ENCODE results near the gene SPIN4. TPM values are rescaled to one million over a fixed set of nuclear protein-coding genes. Genes with fewer than 3 reads are reported as not detected.
"Not testable (repeated sequence)": the region's sequence is repeated elsewhere in the genome, so short reads cannot be mapped to it uniquely, and the experiment has no call there.

The SPIN4 gene
- total and polyA plus RNA-seq, 2 donors (not counting 1 experiment from before 2014, with no cell fraction given) = 1.8 to 8.7 TPM

DNA sequence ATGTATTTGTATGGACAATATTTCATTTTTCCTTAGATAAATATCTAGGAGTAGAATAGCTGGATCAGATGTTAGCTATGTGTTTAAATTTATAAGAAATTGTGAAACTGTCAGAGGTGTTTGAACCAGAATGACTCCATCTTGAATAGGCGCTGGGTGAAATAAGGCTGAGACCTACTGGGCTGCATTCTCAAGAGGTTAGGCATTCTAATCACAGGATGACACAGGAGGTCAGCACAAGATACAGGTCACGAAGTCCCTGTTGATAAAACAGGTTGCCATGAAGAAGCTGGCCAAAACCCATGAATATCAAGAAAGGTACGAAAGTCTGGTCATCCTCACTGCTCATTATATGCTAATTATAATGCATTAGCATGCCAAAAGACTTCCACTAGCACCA, 36.3 kb upstream of the SPIN4 start:
- H3K9ac ChIP-seq (ENCODE audit: insufficient read depth, low read length) = no peak overlapping the region

DNA sequence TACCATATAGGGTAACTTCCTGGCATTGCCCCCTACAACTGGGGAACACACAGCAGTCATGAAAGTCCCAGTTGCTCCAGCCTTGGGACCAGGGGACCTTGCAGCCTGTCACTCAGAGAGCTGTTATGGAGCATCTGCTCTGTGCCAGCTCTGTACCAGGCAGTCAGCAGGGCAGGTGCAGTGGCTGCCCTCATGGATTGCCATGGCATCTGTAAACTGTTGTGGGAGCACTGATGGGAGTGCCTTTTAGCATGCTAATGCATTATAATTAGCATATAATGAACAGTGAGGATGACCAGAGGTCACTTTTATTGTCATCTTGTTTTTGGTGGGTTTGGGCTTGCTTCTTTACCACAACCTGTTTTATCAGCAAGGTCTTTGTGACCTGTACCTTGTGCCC, 33.1 kb upstream of the SPIN4 start:
- H3K4me3 ChIP-seq (replicated peaks in 1 of 4; ENCODE audit: control extremely low read depth in 1 of 4, insufficient read depth in 1 of 4, low read depth in 3 of 4, low read length in 4 of 4); H3K9ac ChIP-seq (ENCODE audit: insufficient read depth, low read length); H3K27ac ChIP-seq (ENCODE audit: insufficient read depth, low read length); H3K4me2 ChIP-seq (ENCODE audit: extremely low read depth, insufficient read depth, low read length); DNase-seq (ENCODE audit: low read depth in 2 of 2); H3K79me2 ChIP-seq (ENCODE audit: control insufficient read depth, insufficient read depth, low read length); H2AFZ ChIP-seq (ENCODE audit: low read length); H4K20me1 ChIP-seq (ENCODE audit: control insufficient read depth, extremely low read depth, insufficient read depth, low read length); H3K9me3 ChIP-seq (ENCODE audit: control insufficient read depth, insufficient read depth, low read depth, low read length); H3K36me3 ChIP-seq (ENCODE audit: control insufficient read depth, insufficient read depth, low read length); H3K27me3 ChIP-seq (ENCODE audit: control insufficient read depth, insufficient read depth, low read length); H3K4me1 ChIP-seq (ENCODE audit: control insufficient read depth, extremely low read depth, insufficient read depth, low read length): not testable (repeated sequence)

More for the DNA sequence above, 36.3 kb upstream of the SPIN4 start:
- Histone ChIP-seq H3K27ac (ENCODE audit: insufficient read depth, low read length) (no peak overlapping the region), H3K79me2 (ENCODE audit: control insufficient read depth, insufficient read depth, low read length) (no peaks in the 10 kb centered on the region), H2AFZ (ENCODE audit: low read length) (no peak overlapping the region), H4K20me1 (ENCODE audit: control insufficient read depth, extremely low read depth, insufficient read depth, low read length) (no peaks in the 10 kb centered on the region), H3K4me2 (ENCODE audit: extremely low read depth, insufficient read depth, low read length) (no peak overlapping the region), H3K4me1 (ENCODE audit: control insufficient read depth, extremely low read depth, insufficient read depth, low read length) (no peaks in the 10 kb centered on the region), H3K9me3 (ENCODE audit: control insufficient read depth, insufficient read depth, low read depth, low read length) (no peaks in the 10 kb centered on the region), H3K4me3 (replicated peaks in 1 of 4; ENCODE audit: control extremely low read depth in 1 of 4, insufficient read depth in 1 of 4, low read depth in 3 of 4, low read length in 4 of 4) (no peak overlapping the region), H3K27me3 (ENCODE audit: control insufficient read depth, insufficient read depth, low read length) (no peaks in the 10 kb centered on the region), H3K36me3 (ENCODE audit: control insufficient read depth, insufficient read depth, low read length) (no peaks in the 10 kb centered on the region)
- no peak for TF ChIP-seq EZH2 (IDR thresholded peaks at IDR 0.05; ENCODE audit: low read length, missing control alignments)
- TF ChIP-seq, protein P1, sequence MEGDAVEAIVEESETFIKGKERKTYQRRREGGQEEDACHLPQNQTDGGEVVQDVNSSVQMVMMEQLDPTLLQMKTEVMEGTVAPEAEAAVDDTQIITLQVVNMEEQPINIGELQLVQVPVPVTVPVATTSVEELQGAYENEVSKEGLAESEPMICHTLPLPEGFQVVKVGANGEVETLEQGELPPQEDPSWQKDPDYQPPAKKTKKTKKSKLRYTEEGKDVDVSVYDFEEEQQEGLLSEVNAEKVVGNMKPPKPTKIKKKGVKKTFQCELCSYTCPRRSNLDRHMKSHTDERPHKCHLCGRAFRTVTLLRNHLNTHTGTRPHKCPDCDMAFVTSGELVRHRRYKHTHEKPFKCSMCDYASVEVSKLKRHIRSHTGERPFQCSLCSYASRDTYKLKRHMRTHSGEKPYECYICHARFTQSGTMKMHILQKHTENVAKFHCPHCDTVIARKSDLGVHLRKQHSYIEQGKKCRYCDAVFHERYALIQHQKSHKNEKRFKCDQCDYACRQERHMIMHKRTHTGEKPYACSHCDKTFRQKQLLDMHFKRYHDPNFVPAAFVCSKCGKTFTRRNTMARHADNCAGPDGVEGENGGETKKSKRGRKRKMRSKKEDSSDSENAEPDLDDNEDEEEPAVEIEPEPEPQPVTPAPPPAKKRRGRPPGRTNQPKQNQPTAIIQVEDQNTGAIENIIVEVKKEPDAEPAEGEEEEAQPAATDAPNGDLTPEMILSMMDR (conservative IDR thresholded peaks at IDR 0.05 in 1 of 2, IDR thresholded peaks at IDR 0.05 in 1 of 2; ENCODE audit: low read depth in 1 of 2, low read length in 2 of 2) = no peak
- no peak for DNase-seq (ENCODE audit: low read depth in 2 of 2)

DNA sequence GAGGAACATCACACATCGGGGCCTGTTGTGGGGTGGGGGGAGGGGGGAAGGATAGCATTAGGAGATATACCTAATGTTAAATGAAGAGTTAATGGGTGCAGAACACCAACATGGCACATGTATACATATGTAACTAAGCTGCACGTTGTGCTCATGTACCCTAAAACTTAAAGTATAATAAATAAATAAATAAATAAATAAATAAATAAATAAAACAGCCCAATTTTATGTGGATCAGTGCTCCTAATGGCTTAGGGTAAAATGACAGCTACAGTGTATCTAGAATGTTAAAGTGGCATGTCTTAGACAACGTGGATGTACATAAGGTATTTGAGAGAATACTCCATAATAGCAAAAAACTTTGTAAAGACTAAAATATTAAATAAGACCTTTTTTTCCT, 21.9 kb upstream of the SPIN4 start:
- H3K9ac ChIP-seq (ENCODE audit: insufficient read depth, low read length); H3K4me2 ChIP-seq (ENCODE audit: extremely low read depth, insufficient read depth, low read length); H3K4me3 ChIP-seq (replicated peaks in 1 of 4; ENCODE audit: control extremely low read depth in 1 of 4, insufficient read depth in 1 of 4, low read depth in 3 of 4, low read length in 4 of 4); H3K4me1 ChIP-seq (ENCODE audit: control insufficient read depth, extremely low read depth, insufficient read depth, low read length); H3K27me3 ChIP-seq (ENCODE audit: control insufficient read depth, insufficient read depth, low read length); DNase-seq (ENCODE audit: low read depth in 2 of 2); H2AFZ ChIP-seq (ENCODE audit: low read length); H3K9me3 ChIP-seq (ENCODE audit: control insufficient read depth, insufficient read depth, low read depth, low read length); H3K27ac ChIP-seq (ENCODE audit: insufficient read depth, low read length); H4K20me1 ChIP-seq (ENCODE audit: control insufficient read depth, extremely low read depth, insufficient read depth, low read length); H3K36me3 ChIP-seq (ENCODE audit: control insufficient read depth, insufficient read depth, low read length); H3K79me2 ChIP-seq (ENCODE audit: control insufficient read depth, insufficient read depth, low read length): not testable (repeated sequence)

DNA sequence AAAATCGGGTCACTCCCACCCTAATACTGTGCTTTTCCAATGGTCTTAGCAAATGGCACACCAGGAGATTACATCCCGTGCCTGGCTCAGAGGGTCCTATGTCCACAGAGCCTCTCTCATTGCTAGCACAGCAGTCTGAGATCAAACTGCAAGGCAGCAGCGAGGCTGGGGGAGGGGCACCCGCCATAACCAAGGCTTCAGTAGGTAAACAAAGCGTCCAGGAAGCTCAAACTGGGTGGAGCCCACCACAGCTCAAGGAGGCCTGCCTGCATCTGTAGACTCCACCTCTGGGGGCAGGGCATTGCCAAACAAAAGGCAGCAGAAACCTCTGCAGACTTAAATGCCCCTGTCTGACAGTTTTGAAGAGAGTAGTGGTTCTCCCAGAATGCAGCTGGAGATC, 16.6 kb upstream of the SPIN4 start:
- not testable (repeated sequence) for H3K9me3 ChIP-seq (ENCODE audit: control insufficient read depth, insufficient read depth, low read depth, low read length); H3K4me3 ChIP-seq (replicated peaks in 1 of 4; ENCODE audit: control extremely low read depth in 1 of 4, insufficient read depth in 1 of 4, low read depth in 3 of 4, low read length in 4 of 4); H3K36me3 ChIP-seq (ENCODE audit: control insufficient read depth, insufficient read depth, low read length); H3K27ac ChIP-seq (ENCODE audit: insufficient read depth, low read length); H2AFZ ChIP-seq (ENCODE audit: low read length); H3K9ac ChIP-seq (ENCODE audit: insufficient read depth, low read length); H3K4me1 ChIP-seq (ENCODE audit: control insufficient read depth, extremely low read depth, insufficient read depth, low read length); H3K27me3 ChIP-seq (ENCODE audit: control insufficient read depth, insufficient read depth, low read length); H3K79me2 ChIP-seq (ENCODE audit: control insufficient read depth, insufficient read depth, low read length); H4K20me1 ChIP-seq (ENCODE audit: control insufficient read depth, extremely low read depth, insufficient read depth, low read length); H3K4me2 ChIP-seq (ENCODE audit: extremely low read depth, insufficient read depth, low read length); DNase-seq (ENCODE audit: low read depth in 2 of 2)

Measured in fibroblast of lung (primary cell).